Naive thymus-derived CD8-positive, alpha-beta T cell (primary cell): Measurements from ENCODE around the gene ADIPOR2. TPM values are rescaled to one million over a fixed set of nuclear protein-coding genes. Genes with fewer than 3 reads are reported as not detected.
"Not testable (repeated sequence)": the region's sequence is repeated elsewhere in the genome, so short reads cannot be mapped to it uniquely, and the experiment has no call there.

ENCODE experiments used
- ATAC-seq, 2 donors: fragments of 150-1000 bp; cut with Tn5 transposase in 1 of 2; sonication (Bioruptor Pico), chemical (Tn5 transposase) in 1 of 2; 1 replicate in 1 of 2; 2 replicates in 1 of 2; pipeline ENCODE4 v1.10.0; 2021; ENCODE audit warnings: mild to moderate bottlenecking in 2 of 2, moderate library complexity in 2 of 2
- POLR2A ChIA-PET: fragments of 350-600 bp; sonication (Branson Sonifier 250); formaldehyde crosslinking; loops from one replicate; lab custom pipeline; 2021; ENCODE audit warnings: antibody characterized with exemption; lab: Charles Lee
- DNase-seq, 10 donors: peaks; one replicate each; pipeline versions ENCODE4 v3.0.0 to v3.0.0-alpha.2; 2020 to 2022
- H3K27ac Mint-ChIP-seq, 10 donors: one replicate each; pipeline ENCODE4 v1.8.0; 2020 to 2022; ENCODE audit warnings: mild to moderate bottlenecking in 10 of 10, mixed read lengths in 10 of 10, moderate library complexity in 4 of 10, inconsistent platforms in 1 of 10
- H3K27me3 Mint-ChIP-seq, 5 donors: one replicate each; pipeline ENCODE4 v1.8.0; 2021 to 2022; ENCODE audit warnings: mixed read lengths in 5 of 5
- H3K36me3 Mint-ChIP-seq, 3 donors: one replicate each; pipeline ENCODE4 v1.8.0; 2020 to 2022; ENCODE audit warnings: mixed read lengths in 3 of 3, mild to moderate bottlenecking in 2 of 3, inconsistent platforms in 1 of 3
- H3K4me1 Mint-ChIP-seq, 4 donors: one replicate each; pipeline ENCODE4 v1.8.0; 2021 to 2022; ENCODE audit warnings: mixed read lengths in 4 of 4
- H3K4me3 Mint-ChIP-seq, 10 donors: one replicate each; pipeline ENCODE4 v1.8.0; 2020 to 2022; ENCODE audit warnings: mild to moderate bottlenecking in 10 of 10, mixed read lengths in 10 of 10, moderate library complexity in 6 of 10, inconsistent platforms in 1 of 10
- H3K9me3 Mint-ChIP-seq, 9 donors: one replicate each; pipeline ENCODE4 v1.8.0; 2020 to 2022; ENCODE audit warnings: mixed read lengths in 9 of 9, mild to moderate bottlenecking in 3 of 9, inconsistent platforms in 1 of 9, moderate library complexity in 1 of 9
- polyA plus RNA-seq, 3 donors: library from polyadenylated mRNA; unstranded; fragments of 300-500 nt; fragmentation: Illumina TruSeq; gene quantifications; one replicate each; pipeline ENCODE4 v1.2.3, GENCODE V29; 2021
- total RNA-seq, 8 experiments: library from RNA in 2 of 8; stranded (reverse) in 2 of 8; gene quantifications; one replicate each; pipeline ENCODE4 v1.2.3 and lab custom pipeline; 2021 to 2026

Gene ADIPOR2
- total and polyA plus RNA-seq, 5 experiments from 2014 or later, result 2.0 to 39.9 (median 3.2) TPM

DNA sequence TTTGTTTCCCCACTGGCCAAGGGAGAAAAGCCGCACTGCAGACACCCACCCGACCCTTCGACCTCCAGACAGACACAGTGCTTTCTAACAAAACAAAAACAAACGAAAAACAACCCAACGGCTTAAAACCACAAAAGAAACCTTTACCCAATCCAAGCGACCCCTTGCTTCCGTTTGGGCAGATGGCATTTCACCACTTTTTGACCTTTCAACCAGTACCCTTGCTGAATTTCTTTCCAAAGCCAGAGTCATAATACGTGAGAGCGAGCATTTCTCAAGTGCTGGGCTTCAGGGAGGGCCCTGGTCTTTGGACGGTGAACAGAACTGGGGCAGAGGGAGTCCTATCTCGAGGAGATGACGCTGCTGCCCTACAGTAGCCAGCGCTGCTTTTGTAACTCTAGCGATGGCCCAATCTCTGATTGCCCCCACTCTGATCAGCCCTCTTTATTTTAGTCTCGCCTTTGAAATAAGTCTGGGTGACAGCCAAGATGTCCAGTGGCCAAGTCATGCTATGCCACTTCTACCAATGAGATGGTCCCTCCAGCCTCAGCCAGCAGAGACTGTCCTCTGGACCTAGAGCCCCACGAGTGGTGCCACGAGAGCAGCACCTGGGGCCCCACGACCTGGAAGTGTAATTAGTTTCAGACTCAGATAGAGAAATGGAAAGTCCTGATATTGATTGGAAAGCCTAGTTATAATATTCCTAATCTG, 21.9 kb upstream of the ADIPOR2 start:
- no peaks in the 10 kb centered on the region for H3K36me3 Mint-ChIP-seq
- peak overlapping the region; percentile 40 to 91 (median 80) for H3K27ac Mint-ChIP-seq
- peaks cover 0 to 2% (median 0%) of the 10 kb centered on the region in 9 donors for H3K9me3 Mint-ChIP-seq
- H3K27me3 Mint-ChIP-seq, result no peaks in the 10 kb centered on the region
- POLR2A ChIA-PET, result no interaction called here
- H3K4me1 Mint-ChIP-seq, result peaks cover 23 to 51% (median 49%) of the 10 kb centered on the region in 4 donors
- ATAC-seq (no peak), DNase-seq (no peak)
- H3K4me3 Mint-ChIP-seq, result peak overlapping the region in 7 of 10 donors; percentile 2 to 72 (median 54)

- Mint-ChIP-seq H3K36me3 (no peaks in the 10 kb centered on the region), H3K27ac (peak overlapping the region in 7 of 10 donors; percentile 8 to 65 (median 36)), H3K9me3 (no peaks in the 10 kb centered on the region), H3K27me3 (no peaks in the 10 kb centered on the region), H3K4me1 (peaks cover 18 to 40% (median 34%) of the 10 kb centered on the region in 4 donors), H3K4me3 (no peak overlapping the region)
- POLR2A ChIA-PET, result no interaction called here
- DNase-seq (no peak), ATAC-seq (no peak)
Measured at GRCh38 chr12:1670358-1671268, 20.3 kb upstream of the ADIPOR2 start.

- Mint-ChIP-seq H3K4me1 (peaks cover 0 to 2% (median under 1%) of the 10 kb centered on the region in 4 donors), H3K36me3 (no peaks in the 10 kb centered on the region), H3K4me3 (no peak overlapping the region), H3K27ac (no peak overlapping the region), H3K27me3 (no peaks in the 10 kb centered on the region), H3K9me3 (no peaks in the 10 kb centered on the region)
- ATAC-seq (no peak), DNase-seq (no peak)
- POLR2A ChIA-PET, result interaction anchor here (1.9 kb wide), 1 partner anchor 14 kb away, joined by 6 read pairs; the partner anchor contains the start of gene ADIPOR2
Measured at GRCh38 chr12:1676043-1676442, 14.8 kb upstream of the ADIPOR2 start.

GRCh38 chr12:1680804-1681492, 9.9 kb upstream of the ADIPOR2 start:
- no peaks in the 10 kb centered on the region for H3K36me3 Mint-ChIP-seq
- no peak overlapping the region for H3K27ac Mint-ChIP-seq
- POLR2A ChIA-PET, result interaction anchor here (0.5 kb wide), 1 partner anchor 12 kb away, joined by 3 read pairs; no protein-coding TSS in a partner anchor
- no peak for DNase-seq
- no peak for ATAC-seq
- no peaks in the 10 kb centered on the region for H3K4me1 Mint-ChIP-seq
- no peaks in the 10 kb centered on the region for H3K9me3 Mint-ChIP-seq
- H3K27me3 Mint-ChIP-seq, result no peaks in the 10 kb centered on the region
- H3K4me3 Mint-ChIP-seq, result no peak overlapping the region

- Mint-ChIP-seq H3K27ac (no peak overlapping the region), H3K4me1 (no peaks in the 10 kb centered on the region), H3K36me3 (no peaks in the 10 kb centered on the region), H3K9me3 (no peaks in the 10 kb centered on the region), H3K27me3 (no peaks in the 10 kb centered on the region), H3K4me3 (no peak overlapping the region)
- DNase-seq (no peak), ATAC-seq (no peak)
- POLR2A ChIA-PET, result no interaction called here
Measured at GRCh38 chr12:1681493-1681807, 9.4 kb upstream of the ADIPOR2 start.

DNA sequence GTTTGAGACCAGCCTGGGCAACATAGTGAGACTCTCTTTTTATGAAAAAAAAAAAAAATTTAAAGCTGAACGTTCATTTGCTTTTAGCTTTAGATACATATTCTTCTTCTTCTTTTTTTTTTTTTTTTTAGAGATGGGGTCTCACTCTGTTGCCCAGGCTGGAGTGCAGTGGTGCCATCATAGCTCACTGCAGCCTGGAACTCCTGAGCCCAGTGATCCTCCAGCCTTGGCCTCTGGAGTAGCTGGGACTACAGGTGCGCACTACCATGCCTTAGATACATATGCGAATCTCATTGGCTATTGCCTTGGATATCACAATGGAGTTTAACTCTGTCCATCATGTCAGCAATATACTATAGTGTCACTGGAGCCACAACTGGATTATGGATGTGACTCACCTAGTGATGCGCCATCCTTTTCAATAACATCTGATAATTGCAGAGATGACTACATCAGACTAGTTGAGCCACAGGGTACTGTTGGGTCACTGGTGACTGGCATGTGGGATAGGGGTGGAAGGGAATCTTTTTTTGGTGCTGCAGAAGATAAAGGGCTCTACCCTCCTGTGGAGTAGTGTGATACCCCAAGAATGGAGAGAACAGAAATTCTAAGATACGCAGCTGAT, 2.7 kb upstream of the ADIPOR2 start:
- no peak for ATAC-seq
- POLR2A ChIA-PET, result no interaction called here
- peak overlapping the region in 2 of 10 donors; percentile 37 to 83 for H3K27ac Mint-ChIP-seq

DNA sequence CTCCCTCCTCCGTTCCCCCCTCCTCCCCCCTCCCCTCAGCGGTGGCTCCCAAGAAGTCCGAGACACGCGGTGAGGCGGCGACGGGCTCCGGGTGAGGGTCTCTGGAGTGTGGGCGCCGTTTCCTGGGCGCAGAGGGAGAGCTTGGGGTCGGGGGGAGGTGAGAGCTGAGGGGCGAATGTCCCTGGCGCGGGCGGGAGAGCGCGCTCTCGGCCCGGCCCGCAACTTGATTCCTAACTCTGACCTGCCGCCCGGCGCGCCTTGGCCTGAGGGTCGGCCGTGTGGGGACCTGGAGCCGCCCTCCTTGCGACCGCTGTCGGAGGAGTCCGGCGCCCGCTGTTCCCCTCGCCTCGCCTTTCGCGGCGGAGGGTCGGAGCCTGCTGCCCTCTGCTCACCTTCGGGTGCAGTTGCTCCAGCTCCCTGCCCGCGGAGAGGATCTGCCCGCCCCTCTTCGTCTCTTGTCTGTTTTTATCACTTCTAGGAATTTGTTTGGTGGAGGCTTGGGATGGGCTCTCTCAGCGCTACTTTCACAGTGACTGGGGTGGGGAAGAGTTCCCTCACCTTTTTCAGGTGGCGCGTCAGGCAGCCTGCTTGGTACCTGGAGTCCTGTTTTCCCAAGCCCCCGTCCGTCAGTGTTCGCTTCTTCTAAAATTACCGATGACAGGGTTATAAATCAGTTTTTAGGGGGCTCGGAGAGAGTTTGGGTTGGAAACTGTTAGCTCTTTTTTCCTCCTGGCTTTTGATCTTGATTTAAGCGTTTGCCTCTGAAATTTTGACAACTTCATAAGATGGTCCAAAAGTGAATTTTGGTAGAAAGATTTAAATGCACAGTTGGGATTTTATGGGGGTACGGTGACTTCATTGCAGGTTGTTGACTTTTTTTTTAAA, 495 bp downstream of the ADIPOR2 start:
- H3K4me3 Mint-ChIP-seq, result peak overlapping the region; percentile 91 to 99 (median 94)
- no peaks in the 10 kb centered on the region for H3K9me3 Mint-ChIP-seq
- peaks cover 0 to 3% (median 0%) of the 10 kb centered on the region in 5 donors for H3K27me3 Mint-ChIP-seq
- H3K36me3 Mint-ChIP-seq, result peaks cover 0 to 14% (median 0%) of the 10 kb centered on the region in 3 donors
- POLR2A ChIA-PET, result interaction anchor here (0.6 to 2.0 kb wide), 9 partner anchors 15 to 343 kb away, joined by 3 to 9 read pairs (median 5); no protein-coding TSS in a partner anchor
- H3K27ac Mint-ChIP-seq, result peak overlapping the region; percentile 92 to 99 (median 98)
- ATAC-seq (peak in 1 of 2 donors; percentile 7), DNase-seq (peak in 6 of 10 donors; percentile 4 to 63 (median 28))
- H3K4me1 Mint-ChIP-seq, result peaks cover 18 to 57% (median 54%) of the 10 kb centered on the region in 4 donors

More for the DNA sequence above, 2.7 kb upstream of the ADIPOR2 start:
- Mint-ChIP-seq H3K27me3 (peaks cover 0 to 3% (median 0%) of the 10 kb centered on the region in 5 donors), H3K4me1 (peaks cover 10 to 37% (median 32%) of the 10 kb centered on the region in 4 donors), H3K4me3 (no peak overlapping the region), H3K36me3 (peaks cover 0 to 3% (median 0%) of the 10 kb centered on the region in 3 donors), H3K9me3 (no peaks in the 10 kb centered on the region)
- no peak for DNase-seq

GRCh38 chr12:1692226-1692625, 1.4 kb downstream of the ADIPOR2 start:
- H3K27ac Mint-ChIP-seq, result peak overlapping the region; percentile 33 to 99 (median 98)
- peaks cover 0 to 3% (median 0%) of the 10 kb centered on the region in 5 donors for H3K27me3 Mint-ChIP-seq
- H3K36me3 Mint-ChIP-seq, result peaks cover 0 to 14% (median 0%) of the 10 kb centered on the region in 3 donors
- DNase-seq (no peak), ATAC-seq (no peak)
- H3K4me1 Mint-ChIP-seq, result peaks cover 26 to 66% (median 62%) of the 10 kb centered on the region in 4 donors
- POLR2A ChIA-PET, result interaction anchor here (0.7 kb wide), 1 partner anchor 31 kb away, joined by 3 read pairs; no protein-coding TSS in a partner anchor
- peak overlapping the region; percentile 91 to 99 (median 94) for H3K4me3 Mint-ChIP-seq
- H3K9me3 Mint-ChIP-seq, result no peaks in the 10 kb centered on the region

DNA sequence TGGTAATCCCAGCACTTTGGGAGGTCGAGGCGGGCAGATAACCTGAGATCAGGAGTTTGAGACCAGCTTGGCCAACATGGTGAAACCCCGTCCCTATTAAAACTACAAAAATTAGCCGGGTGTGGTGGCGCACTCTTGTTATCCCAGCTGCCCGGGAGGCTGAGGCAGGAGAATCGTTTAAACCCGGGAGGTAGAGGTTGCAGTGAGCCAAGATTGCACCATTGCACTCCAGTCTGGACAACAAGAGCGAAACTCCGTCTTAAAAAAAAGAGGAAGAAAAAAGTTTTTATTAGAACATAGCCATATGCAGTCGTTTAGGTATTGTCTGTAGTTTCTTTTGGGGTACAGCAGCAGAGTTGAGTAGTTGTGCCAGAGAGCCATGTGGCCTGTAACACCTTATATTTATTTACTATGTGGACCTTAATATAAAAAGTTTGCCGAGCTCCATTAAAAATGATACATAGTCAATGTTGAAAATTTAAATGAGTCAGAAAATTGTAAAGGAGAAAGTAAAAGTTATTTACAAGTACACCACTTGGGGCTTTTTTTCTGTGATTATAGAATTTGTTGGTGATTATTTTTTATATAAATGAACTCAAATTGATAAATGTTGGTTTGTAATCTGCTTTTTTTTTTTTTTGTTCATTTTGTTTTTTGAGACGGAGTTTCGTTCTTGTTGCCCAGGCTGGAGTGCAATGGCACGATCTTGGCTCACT, 2.2 kb downstream of the ADIPOR2 start:
- peak overlapping the region in 5 of 10 donors; percentile 20 to 48 (median 40) for H3K27ac Mint-ChIP-seq
- POLR2A ChIA-PET, result interaction anchor here (0.7 kb wide), 4 partner anchors 12 to 1142 kb away, joined by 3 to 7 read pairs (median 3); no protein-coding TSS in a partner anchor
- DNase-seq (no peak), ATAC-seq (no peak)
- H3K4me1 Mint-ChIP-seq, result peaks cover 31 to 74% (median 70%) of the 10 kb centered on the region in 4 donors
- H3K4me3 Mint-ChIP-seq, result peak overlapping the region in 9 of 10 donors; percentile 7 to 99 (median 41)
- peaks cover 0 to 16% (median 0%) of the 10 kb centered on the region in 3 donors for H3K36me3 Mint-ChIP-seq
- H3K27me3 Mint-ChIP-seq, result peaks cover 0 to 3% (median 0%) of the 10 kb centered on the region in 5 donors
- no peaks in the 10 kb centered on the region for H3K9me3 Mint-ChIP-seq

DNA sequence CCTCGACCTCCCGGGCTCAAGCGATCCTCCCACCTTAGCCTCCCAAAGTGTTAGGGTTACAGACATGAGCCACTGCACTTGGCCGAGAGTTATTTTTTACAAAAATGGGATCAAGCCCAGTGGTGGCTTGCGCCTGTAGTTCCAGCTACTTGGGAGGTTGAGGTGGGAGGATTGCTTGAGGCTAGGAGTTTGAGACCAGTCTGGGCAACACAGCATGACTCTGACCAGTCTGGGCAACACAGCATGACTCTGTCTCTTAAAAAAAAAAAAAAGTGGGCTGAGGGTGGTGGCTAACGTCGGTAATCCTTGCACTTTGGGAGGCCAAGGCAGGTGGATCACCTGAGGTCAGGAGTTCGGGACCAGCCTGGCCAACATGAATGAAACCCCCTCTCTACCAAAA, 4.2 kb downstream of the ADIPOR2 start:
- DNase-seq, H3K27me3 Mint-ChIP-seq, H3K27ac Mint-ChIP-seq, ATAC-seq, H3K9me3 Mint-ChIP-seq, H3K4me3 Mint-ChIP-seq, POLR2A ChIA-PET: not testable (repeated sequence)
- Mint-ChIP-seq H3K4me1 (peaks cover 30 to 85% (median 75%) of the 10 kb centered on the region in 4 donors), H3K36me3 (peaks cover 0 to 16% (median 0%) of the 10 kb centered on the region in 3 donors)
